ENCODE measurements around the gene RERE.

RERE gene

DNA sequence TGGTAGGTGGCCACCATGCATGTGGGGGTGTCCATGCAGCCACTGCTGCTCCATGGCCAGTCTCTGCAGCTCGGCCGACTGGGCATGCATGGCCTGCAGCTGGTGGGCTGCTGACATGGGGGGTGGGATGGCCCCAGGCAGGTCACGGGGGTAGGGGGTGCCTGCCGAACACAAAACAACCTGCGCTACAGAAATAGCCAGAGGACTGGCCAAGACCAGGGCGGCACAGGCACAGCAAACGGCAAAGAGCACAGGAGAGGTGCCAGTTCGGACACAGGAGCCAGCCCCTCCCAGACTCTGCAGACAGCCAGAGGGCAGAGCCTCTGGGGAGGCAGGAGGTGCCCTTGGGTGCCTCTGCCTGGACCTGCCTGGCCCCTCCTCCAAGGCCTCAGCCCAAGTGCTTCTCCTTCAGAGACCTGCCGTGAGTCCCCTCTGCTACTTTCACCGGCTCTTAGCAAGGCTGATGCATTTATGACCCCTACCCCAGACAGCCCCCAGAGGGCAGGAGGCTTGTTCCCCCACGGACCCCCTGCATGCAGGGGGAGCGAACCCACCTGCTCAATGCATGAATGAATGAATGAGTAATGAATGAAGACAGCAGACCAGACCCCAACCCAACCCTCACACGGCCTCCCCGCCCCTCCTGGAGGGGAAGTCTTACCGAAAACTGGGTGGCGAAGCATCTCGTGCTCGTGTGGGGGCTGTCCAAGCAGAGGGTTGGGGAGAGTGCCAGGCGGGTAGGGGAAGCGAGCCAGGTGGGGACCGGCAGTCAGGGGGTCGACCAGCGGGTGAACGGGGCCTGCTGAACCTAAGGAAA lies 461.8 kb downstream of the RERE start:
- DNase-seq: no peak

DNA sequence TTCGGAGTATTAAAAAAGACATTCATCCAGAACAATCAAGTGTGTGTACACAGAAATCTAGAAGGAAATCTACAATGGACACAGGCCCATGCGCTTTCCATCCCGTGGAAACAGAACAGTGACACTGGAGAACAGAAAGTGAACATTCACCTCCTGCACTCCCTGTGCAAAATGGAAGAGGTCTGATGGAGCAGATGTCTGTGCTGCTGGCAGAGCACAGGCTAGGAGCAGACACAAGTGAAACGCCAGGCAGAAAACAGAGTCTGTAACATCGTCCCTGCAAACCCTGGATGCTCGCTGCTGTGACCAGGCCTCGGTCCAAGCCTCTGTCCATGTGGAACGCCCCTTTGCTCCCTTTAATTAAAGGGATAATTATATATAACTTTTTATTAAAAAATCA lies 463.4 kb downstream of the RERE start:
- no peak for DNase-seq

DNA sequence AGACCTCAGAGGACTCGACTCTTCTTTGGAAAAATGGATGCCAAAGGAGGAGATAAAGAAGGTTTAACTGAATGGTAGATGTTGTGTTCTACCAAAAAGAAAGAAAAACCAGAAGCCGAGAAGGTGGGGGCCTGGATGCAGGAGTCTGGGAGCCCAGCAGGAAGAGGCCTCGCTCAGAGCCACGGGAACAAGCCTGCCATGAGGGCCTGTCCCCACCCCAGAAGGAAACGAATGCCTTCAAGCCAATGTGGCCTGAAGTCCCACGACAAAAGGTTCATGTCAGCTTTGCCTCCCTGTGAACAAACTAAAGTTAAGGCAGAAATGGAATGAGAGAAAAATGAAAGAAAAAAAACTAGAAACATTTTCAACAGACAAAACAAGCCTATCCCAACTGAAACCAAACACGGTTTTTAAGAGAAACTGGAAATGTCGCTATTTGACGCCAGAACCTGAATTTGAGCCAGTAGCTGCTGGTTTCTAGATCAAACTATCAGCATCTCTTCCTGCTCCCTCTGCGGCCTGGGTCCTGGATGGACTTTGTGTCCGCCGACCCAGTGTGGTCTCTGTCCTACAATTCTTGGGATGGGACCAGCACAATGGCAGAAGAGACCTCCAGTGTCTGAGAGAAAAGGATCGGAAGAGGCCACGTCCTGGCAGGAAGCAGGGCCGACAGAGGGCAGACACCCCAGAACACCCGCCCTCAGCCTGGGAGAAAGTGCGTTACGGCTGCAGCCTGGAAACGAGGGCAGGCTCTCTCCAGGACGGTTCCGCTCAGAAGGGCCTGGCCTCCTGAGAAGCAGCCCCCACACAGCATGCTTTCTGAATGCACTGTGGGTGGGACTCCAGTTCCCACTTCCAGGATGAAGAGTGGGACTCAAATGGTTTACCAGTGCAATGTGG lies 464.3 kb downstream of the RERE start:
- no peak for DNase-seq

DNA sequence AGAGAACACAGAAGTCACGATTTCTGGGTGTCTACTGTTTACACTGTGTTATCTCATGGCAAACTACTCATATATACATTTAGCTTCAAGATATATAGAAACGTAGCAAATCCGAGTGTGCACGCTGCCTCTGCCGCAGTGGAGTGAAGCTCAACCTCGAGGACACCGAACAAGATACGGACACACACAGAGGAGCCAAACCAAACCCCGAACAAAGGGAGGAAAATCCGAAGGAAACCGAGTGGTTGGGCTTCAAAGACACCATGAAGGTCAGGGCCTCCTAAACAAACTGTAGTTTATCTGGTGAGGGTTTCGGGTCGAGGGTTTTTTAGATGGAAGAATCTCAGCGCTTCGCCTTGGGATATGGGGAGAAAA lies 465.0 kb downstream of the RERE start:
- no peak for DNase-seq

DNA sequence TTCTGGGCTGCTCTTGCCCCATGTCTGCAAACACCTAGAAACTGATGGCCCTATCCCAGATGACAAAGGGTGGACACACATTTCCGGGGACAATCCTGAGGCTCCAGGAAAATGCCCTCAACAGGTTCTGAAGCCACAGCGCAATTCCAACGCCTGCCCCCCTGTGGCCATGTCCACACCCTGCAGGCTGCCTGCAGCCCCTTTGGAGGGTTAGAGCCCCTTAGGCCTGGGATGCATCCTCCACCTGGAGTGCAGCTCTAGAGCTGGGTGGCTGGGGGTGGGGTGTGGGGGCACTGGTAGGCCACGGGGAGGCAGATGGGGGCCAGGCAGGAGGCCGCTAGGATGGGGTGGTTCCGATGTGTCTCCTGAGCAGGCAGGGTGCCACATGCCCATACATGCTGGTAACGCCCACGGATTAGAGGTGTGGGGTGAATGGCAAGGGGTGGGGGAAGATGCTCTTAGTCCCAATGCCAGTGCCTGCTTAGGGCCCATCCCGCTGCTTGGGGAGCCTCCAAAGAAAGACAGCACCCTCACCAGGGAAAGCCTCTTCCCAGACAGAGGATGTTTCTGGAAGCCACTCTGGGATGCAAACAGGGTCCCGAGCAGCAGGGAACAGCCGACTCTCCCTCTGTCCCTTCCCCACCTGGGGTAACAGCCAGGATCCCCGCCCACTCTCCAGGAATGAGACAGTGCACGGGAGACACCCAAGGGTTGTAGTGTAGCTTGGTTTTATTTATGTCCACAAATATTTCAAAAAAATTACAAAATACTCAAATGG lies 465.6 kb downstream of the RERE start:
- DNase-seq: no peak

DNA sequence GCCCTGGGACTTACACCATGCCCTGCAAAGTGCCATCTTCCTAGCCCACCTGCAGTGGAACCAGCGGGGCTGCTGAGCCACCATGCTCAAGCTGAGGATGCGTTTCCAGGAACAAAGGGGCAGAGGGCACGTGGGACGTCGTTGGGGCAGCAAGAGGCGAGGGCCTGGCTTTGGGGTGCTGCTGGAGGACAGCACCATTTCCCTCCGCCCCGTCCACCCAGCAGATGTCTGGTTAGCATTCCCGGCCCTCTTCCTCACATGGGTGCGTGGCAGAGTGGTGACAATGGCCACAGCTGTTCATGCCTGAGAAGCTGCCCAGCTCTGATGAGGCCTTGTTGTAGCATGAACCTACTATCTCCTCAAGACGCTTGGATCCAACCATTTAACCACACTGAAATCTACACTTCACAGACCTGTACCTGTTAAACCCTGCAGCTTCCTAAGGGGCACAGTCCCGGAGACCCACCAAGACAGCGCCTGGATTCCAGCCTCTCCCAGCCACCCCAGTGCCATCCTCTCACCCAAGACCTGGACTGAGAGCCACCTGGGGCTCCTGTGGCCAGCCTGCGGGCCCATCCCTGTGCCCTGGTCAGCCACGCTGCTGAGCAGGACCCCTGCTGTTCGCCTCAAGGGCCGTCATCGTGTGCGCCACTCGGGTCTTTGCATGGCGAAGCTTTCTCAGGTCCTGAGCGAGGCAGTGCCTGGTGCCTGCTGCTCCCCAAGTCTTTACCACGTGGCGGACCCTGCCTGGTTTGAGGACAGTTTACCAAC lies 466.3 kb downstream of the RERE start:
- no peak for DNase-seq

DNA sequence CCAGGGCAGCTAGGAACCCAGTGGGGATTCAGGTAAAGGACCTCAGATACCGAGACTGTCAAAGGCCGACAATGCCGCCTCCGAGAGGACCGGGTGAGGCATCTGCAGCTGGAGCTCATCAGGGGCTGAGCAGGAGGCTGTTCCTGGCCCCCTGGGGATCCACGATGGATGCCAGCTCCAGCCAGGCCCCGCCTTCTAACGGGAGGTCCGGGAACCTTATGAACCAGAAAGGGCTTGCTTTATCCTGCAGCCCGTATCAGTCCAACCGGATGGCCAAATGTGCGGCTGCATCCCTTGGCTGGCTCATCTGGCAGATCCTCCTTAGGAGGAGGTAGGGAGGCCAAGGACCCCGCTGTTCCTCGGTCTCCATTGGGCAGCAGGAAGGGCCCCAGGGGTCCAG lies 467.5 kb downstream of the RERE start:
- DNase-seq: no peak

DNA sequence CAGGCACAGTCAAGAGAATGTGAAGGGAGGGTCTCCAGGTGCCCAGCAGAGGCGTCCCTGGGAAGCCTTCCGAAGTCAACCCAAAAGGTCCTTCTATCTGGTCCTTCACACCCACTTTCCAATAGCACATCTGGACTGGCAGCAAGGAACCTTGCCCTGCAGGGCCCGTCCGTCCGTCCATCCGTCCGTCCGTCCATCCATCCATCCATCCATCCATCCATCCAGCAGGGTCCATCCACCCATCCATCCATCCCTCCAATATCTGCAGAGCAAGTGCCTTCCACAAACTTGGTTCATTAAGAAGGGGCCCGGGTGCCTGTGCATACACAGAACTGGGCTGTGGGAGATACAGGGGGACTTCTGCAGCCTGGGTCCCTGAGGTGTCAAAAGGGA lies 468.0 kb downstream of the RERE start:
- DNase-seq: no peak

DNA sequence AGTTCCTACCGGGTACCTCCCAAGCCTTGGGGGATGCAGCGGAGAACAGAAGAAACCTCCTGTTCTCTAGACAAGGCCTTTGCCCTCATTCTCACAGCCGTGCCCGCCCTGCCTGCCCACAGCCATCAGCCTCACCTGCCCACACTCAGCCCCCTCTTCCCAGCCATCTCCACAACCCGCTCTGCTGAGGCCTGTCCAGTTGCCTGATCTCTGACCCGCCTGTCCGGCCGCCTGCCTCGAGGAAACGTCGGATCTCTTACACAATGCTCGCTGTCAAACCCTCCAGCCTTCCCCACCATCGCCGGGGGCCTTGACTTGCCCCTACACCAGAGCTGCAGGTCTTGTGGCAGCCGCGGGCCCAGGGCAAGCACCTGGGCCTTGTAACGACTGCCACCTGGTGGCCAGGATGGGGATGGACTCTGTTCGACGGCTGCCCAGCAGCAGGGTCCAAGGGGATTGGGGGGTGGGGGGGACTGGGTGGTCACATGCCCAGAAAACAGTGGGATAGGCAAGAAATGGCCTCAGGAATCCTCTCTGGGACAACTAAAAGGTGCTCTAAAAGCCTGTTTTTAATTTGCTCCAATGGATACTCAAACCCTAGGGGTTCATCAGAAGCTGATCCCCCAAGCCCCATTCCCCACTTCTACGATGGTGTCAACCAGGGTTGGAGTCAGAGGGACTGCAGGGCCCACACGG lies 468.5 kb downstream of the RERE start:
- DNase-seq: peak; percentile 83

DNA sequence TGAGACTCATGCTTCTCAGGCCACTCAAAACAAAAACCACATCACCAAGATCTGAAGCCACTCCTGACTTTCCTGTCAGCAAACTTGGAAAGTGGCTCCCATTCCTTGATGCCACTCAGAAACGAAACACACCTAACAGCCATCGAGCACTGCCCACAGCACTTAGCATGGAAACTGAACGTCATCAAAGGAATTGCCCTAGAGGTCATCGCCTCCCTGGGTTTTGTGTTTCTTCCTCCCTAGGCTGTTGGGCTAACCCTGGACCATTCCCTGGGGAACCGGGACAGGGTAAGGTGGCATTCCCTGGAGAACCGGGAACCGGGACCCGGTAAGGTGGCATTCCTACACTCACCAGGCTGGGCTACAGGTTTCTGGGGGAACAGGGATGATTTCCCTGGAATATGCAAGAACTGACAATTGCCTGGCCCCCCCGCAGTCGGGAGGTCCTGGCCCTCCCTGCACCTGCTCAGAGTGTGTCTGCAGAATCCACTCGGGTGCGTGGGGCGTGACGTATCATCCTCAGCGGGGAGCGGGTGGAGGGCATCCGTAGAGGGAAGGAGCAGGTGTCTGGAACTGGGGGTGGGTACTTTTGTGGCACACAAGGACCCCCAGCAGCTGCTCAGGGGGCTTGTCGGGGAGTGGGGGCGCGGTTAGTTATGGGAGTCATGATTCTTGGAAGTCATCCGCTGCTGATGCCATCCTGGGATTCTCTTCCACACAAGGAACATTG lies 469.2 kb downstream of the RERE start:
- DNase-seq: no peak

DNA sequence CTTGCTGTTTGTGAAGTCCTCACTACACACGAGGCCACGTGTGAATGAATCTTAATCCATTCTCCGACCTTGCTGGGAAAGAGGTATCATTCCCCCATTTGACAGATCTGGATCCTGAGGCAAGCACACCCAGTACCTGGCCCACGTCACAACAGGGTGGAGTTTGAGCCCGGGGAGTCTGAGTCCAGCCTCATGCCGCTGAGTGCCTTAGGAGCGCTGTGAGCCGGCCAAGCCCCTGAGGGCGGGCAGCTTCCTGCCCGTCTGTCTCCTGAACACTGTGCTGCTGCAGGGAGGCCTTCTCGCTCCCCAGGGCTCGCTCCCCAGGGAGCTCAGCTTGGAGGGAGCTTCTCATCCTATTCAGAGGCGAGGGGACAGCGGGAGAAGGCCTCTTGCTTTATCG lies 469.8 kb downstream of the RERE start:
- no peak for DNase-seq

DNA sequence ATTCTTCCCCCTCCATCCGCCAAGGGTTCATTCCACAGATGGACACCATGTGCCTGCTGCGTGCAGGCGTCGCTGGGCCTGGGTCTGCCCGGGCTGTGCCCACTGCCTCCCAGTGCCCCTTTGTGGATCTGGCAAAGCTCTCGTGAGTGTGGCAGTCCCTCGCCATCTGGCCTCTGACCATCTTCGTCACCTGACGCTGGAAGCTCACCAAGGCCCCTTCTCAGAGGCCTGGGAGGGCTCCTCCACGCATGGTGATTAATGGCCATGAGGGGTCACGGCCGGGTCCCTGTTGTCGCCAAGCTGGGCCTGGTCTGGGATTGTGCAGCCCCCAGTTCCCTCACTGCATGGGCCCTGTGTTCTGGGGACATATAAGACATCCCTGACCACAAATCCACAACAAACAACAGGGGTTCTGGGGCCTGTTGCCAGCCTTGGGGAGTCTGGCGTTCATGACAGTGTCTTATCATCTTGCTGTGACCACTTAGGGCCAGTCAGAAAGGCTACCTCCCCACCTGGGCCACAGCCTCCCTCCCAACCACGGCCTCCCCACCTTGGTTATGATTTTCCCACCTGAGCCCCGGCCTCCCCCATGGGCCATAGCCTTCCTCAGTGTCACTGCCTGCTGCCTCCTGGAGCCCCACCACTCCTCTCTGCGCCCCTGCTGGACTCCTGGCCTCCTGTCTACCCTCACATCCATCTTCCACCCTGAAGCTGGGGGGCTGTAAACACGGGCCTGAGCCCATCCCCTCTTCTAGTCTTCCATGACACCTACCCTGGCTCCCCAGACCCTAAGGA lies 471.6 kb downstream of the RERE start:
- no peak for DNase-seq

DNA sequence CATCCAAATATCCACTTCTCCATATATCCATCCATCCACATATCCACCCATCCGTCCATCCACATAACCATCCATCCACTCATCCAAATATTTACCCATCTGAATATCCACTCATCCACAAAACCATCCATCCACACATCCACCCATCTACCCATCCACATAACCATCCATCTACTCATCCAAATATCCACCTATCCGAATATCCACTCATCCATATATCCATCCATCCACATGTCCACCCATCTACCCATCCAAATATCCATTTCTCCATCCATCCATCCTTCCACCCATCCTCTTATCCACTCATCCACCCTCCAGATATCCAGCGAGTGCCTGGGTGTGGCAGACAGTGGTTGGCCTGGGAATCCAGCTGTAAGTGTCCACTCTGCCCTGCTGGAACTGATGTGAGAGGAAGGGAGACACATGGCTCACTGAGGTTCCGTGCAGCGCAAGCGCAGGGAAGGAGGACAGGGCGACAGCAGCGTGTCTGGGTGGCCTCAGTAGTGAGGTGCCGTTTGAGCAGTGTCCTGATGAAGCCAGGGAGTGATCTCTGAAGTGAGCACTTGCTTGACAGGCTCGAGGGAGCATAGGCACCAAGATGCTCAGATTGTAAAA lies 472.4 kb downstream of the RERE start:
- DNase-seq: no peak

DNA sequence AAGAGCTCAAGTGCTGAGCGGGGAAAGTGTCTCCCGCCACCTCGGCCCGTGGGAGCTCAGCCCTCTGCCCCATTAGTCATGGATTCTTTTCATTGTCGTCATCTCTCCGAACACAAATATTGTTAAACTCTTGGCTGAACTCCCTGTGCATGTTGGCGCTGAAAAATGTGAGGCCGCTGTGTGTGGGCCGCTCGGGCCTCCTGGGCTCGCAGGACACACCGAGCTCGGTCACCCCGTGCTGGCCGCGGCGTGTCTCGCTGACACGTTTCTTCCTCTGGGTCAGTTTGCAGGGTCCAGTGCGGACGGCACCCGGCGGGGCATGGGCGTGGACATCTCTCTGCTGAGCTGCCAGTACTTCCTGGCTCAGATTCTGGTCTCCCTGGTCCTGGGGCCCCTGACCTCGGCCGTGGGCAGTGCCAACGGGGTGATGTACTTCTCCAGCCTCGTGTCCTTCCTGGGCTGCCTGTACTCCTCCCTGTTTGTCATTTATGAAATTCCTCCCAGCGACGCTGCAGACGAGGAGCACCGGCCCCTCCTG lies 473.9 kb downstream of the RERE start:
- DNase-seq: no peak

DNA sequence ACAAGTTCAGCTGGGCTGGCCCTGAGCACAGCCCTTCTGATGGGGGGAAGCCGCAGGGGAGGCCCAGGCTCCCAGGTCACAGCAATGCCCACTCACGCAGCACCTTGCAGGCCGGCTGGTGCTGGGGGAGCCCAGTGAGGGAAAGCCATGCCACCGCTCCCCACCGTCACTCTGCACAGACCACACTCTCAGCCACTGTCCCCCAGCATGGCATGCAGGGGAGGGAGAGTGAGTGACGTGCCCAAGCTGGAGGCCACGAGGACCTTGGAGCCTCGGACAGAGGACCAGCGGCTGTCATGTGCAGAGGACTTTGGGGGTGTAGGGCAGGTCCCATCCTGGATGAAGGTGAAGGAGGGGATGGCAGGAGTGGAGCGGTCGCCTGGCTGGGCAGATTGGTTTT lies 474.4 kb downstream of the RERE start:
- DNase-seq: no peak

DNA sequence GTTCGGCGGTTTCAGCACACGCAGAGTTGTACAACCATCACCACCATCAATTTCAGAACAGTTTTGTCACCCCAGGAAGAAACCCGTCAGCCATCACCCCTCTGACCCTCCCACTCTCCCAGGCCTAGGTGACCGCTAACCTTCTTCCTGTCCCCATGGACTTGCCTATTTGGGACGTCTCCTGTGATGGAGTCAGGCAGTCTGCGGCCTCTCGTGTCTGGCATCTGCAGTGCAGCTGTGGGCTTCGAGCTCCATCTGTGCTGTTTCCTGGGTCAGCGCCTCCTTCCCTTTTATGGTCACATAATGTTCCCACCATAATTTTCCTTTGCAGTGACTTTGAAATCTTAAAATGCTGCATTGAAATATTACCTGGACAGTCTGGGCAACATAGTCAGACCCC lies 475.1 kb downstream of the RERE start:
- DNase-seq: no peak

DNA sequence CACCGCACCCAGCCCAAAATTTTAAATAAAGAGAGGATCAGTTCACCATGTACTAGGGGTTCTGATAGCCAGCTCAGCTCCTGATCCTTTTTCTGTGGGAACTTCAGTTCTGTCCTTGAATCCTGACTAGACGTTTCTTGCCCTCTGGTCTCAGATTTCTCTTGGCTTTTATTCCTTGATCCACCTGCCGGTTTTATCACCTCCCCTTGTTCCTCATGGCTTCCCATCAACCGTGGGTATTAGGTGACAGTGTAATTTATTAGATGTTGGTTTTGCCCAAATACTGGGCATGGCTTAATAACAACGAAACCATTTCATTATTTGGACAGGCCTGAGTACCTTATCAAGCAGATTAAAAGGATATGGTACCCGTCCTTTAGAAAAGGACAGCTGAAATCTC lies 477.0 kb downstream of the RERE start:
- no peak for DNase-seq

DNA sequence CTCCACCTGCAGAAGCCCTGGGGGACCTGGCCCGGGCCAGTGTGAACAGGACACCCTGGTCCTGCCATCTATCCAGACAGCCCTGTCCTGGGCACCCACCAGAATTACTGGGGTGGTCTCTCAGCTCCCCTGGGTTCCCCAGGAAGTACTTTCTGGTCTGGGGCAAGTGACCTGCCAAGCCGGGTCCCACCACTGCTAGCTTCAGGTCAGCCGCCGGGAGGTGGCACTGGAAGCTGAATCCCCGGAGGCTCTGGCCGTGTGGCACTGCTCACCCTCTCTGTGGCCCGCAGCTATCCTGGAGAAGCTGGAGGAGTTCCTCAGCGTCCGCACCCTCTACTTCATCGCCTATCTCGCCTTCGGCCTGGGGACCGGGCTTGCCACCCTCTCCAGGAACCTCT lies 478.2 kb downstream of the RERE start:
- no peak for DNase-seq

DNA sequence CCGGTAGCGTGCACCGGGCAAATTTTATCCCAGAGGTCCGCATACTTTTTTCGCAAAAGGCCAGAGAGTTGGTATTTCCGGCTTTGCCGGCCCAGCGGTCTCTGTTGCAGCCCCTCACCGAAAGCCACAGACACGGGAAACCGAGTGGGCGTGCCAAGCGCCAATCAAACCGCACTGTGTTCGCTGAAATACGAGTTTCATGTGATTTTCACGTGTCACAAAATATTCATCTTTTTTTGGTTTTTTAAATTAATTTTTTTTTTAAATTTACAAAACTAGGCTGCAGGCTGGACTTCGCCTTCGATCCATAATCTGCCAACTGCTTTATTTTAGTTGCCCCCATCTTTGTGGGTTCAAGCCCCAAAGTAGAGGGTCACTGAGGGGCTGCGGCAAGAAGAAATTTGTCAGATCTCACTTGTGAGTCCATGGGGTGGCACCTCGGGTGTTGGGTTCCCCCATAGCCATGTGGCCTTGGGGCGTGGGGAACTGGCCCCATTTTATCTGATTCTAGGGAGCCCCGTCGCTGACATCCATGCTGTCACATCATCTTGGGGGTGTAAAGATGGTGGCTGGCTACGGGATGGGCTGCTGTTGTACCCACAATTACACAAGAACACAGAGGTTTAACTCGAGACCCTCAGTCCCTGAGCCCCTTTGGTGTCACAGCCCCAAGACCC lies 478.8 kb downstream of the RERE start:
- DNase-seq: no peak
